Rectal smooth muscle tissue (tissue), 1 donor: Measurements from ENCODE around the gene BRMS1.
A peak's percentile ranks its signal among the peaks of the same experiment; 100 is the strongest.
"Not testable (repeated sequence)": the region's sequence is repeated elsewhere in the genome, so short reads cannot be mapped to it uniquely, and the experiment has no call there.

ENCODE experiments used
- H3K27ac ChIP-seq: one replicate; pipeline ENCODE4 v1.7.0; 2013; ENCODE audit warnings: low read depth, low read length, inconsistent platforms
- H3K27me3 ChIP-seq: one replicate; pipeline ENCODE4 v1.7.0; 2013; ENCODE audit warnings: low read length; ENCODE audit not compliant: control insufficient read depth, insufficient read depth
- H3K36me3 ChIP-seq: one replicate; pipeline ENCODE4 v1.7.0; 2013; ENCODE audit warnings: low read length; ENCODE audit not compliant: control insufficient read depth, insufficient read depth
- H3K4me1 ChIP-seq: one replicate; pipeline ENCODE4 v1.7.0; 2013; ENCODE audit warnings: low read length; ENCODE audit not compliant: control insufficient read depth, insufficient read depth
- H3K4me3 ChIP-seq: one replicate; pipeline ENCODE4 v1.7.0; 2013; ENCODE audit warnings: low read length
- H3K9ac ChIP-seq: one replicate; pipeline ENCODE4 v1.7.0; 2013; ENCODE audit warnings: low read length

Gene BRMS1, protein sequence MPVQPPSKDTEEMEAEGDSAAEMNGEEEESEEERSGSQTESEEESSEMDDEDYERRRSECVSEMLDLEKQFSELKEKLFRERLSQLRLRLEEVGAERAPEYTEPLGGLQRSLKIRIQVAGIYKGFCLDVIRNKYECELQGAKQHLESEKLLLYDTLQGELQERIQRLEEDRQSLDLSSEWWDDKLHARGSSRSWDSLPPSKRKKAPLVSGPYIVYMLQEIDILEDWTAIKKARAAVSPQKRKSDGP

GRCh38 chr11:66344550-66345315 is at the start of gene BRMS1:
Gene BRMS1 (minus strand): TSS chr11:66345104. CDS start chr11:66342234, 2,870 bp downstream.
- Histone ChIP-seq H3K9ac (peak within 1 kb of the TSS; percentile 86), H3K4me3 (peak within 1 kb of the TSS; percentile 93), H3K27me3 (no peaks in the 10 kb centered on the region), H3K4me1 (peaks cover 15% of the 10 kb centered on the region), H3K36me3 (peaks cover 23% of the 10 kb centered on the region), H3K27ac (peak within 1 kb of the TSS; percentile 79)

DNA sequence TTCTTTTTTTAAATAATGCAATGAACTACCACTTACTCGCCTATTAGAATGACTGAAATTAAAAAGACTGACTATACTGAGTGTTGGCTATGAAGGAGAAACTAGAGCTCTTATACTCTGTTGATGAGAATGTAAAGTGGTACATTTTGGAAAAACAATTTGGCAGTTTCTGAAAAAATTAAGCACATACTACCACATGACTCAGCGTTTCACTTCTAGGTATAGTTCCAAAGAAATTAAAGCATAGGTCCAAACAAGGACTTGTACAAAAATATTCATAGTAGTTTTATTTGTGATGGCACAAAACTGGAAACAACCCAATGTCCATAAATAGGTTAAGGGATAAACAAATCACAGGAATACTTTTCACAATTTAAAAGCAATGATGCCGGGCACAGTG is 49.0 kb upstream of the BRMS1 start:
- no peak overlapping the region for H3K4me3 ChIP-seq
- H3K9ac ChIP-seq: no peak overlapping the region
- H3K27me3 ChIP-seq: no peaks in the 10 kb centered on the region
- no peaks in the 10 kb centered on the region for H3K4me1 ChIP-seq
- H3K27ac ChIP-seq: no peak overlapping the region
- H3K36me3 ChIP-seq: no peaks in the 10 kb centered on the region

DNA sequence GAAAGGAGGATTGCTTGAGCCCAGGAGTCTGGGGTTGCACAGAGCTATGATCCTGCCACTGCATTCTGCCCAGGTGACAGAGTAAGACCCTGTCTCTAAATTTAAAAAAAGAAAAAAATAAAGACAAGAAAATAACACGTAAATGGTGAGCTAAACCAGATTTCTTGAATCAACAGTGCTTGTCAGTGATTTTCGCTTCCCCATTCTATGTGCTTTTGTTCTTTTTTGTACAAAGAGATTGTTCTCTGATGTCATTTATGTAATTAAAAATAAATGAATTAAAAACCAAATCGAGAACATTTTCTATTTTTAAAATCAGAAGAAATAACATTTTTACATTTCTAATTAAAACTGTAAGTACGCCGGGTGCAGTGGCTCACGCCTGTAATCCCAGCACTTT is 46.4 kb upstream of the BRMS1 start:
- H3K27ac ChIP-seq: no peak overlapping the region

GRCh38 chr11:66388780-66389386 is 44.0 kb upstream of the BRMS1 start:
- Histone ChIP-seq H3K27ac (no peak overlapping the region), H3K4me1 (no peaks in the 10 kb centered on the region), H3K4me3 (no peak overlapping the region), H3K27me3 (no peaks in the 10 kb centered on the region), H3K9ac (no peak overlapping the region), H3K36me3 (no peaks in the 10 kb centered on the region)

More for the DNA sequence above, 46.4 kb upstream of the BRMS1 start:
- Histone ChIP-seq H3K27me3 (no peaks in the 10 kb centered on the region), H3K4me1 (no peaks in the 10 kb centered on the region), H3K36me3 (no peaks in the 10 kb centered on the region), H3K9ac (no peak overlapping the region), H3K4me3 (no peak overlapping the region)

GRCh38 chr11:66386171-66387069 is 41.5 kb upstream of the BRMS1 start:
- H3K4me3 ChIP-seq: peak overlapping the region; percentile 46
- no peak overlapping the region for H3K27ac ChIP-seq
- no peaks in the 10 kb centered on the region for H3K27me3 ChIP-seq
- no peaks in the 10 kb centered on the region for H3K36me3 ChIP-seq
- peak overlapping the region; percentile 21 for H3K9ac ChIP-seq
- H3K4me1 ChIP-seq: no peaks in the 10 kb centered on the region

DNA sequence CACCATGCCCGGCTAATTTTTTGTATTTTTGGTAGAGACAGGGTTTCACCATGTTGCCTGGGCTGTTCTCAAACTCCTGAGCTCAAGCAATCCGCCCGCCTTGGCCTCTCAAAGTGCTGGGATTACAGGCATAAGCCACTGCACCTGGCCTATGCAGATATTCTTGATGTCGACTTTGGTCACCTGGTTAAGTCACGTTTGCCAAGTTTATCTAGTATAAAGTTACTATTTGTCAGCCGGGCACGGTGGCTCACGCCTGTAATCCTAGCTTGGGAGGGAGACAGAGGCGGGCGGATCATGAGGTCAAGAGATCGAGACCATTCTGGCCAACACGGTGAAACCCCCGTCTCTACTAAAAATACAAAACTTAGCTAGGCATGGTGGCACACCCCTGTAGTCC is 39.4 kb upstream of the BRMS1 start:
- not testable (repeated sequence) for H3K27me3 ChIP-seq

GRCh38 chr11:66380264-66380663 is 35.4 kb upstream of the BRMS1 start:
- not testable (repeated sequence) for H3K27me3 ChIP-seq, H3K36me3 ChIP-seq

More for the DNA sequence above, 39.4 kb upstream of the BRMS1 start:
- not testable (repeated sequence) for H3K4me1 ChIP-seq, H3K9ac ChIP-seq, H3K4me3 ChIP-seq, H3K27ac ChIP-seq, H3K36me3 ChIP-seq

DNA sequence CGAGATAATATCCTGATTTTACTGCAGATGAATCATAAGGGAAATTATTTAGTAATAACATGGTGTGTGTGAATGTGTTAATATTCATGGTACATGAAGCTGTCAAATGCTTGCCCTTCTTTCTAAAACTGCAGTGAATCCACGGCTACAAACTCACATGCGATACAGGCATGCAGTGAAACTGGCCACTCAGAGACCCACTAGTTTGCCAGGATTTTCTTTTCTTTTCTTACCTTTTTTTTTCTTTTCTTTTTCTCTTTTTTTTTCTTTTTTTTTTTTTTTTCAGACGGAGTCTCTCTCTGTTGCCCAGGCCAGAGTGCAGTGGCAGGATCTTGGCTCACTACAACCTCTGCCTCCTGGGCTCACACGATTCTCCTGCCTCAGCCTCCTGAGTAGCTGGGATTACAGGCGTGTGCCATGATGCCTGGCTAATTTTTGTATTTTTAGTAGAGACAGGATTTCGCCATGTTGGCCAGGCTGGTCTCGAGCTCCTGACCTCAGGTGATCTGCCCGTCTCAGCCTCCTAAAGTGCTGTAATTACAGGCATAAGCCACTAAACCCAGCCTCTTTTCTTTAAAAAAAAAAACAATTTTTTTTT is 28.9 kb upstream of the BRMS1 start:
- not testable (repeated sequence) for H3K27me3 ChIP-seq, H3K27ac ChIP-seq, H3K36me3 ChIP-seq, H3K9ac ChIP-seq, H3K4me1 ChIP-seq, H3K4me3 ChIP-seq

More at GRCh38 chr11:66380264-66380663, 35.4 kb upstream of the BRMS1 start:
- not testable (repeated sequence) for H3K4me3 ChIP-seq, H3K27ac ChIP-seq, H3K9ac ChIP-seq, H3K4me1 ChIP-seq

DNA sequence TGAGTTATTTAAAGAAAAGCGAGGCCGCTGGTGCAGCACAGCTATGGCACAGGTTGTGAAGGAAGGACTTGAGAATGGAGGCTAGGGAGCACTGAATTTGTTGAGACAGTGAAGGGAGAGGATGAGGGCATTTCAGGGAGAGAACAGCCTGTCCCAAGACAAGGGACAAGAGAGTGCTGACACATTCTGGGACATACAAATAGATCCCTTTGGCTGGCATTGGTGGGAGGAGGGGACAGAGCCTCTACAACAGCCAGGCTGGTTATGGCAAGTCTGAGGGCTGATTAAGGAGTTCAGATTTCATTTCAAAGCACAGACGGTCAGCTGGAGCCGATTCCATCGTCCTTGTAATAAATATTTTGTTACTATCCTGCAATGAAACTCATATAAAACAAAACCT is 28.4 kb upstream of the BRMS1 start:
- no peak overlapping the region for H3K27ac ChIP-seq
- peaks cover 7% of the 10 kb centered on the region for H3K27me3 ChIP-seq
- H3K4me3 ChIP-seq: no peak overlapping the region

DNA sequence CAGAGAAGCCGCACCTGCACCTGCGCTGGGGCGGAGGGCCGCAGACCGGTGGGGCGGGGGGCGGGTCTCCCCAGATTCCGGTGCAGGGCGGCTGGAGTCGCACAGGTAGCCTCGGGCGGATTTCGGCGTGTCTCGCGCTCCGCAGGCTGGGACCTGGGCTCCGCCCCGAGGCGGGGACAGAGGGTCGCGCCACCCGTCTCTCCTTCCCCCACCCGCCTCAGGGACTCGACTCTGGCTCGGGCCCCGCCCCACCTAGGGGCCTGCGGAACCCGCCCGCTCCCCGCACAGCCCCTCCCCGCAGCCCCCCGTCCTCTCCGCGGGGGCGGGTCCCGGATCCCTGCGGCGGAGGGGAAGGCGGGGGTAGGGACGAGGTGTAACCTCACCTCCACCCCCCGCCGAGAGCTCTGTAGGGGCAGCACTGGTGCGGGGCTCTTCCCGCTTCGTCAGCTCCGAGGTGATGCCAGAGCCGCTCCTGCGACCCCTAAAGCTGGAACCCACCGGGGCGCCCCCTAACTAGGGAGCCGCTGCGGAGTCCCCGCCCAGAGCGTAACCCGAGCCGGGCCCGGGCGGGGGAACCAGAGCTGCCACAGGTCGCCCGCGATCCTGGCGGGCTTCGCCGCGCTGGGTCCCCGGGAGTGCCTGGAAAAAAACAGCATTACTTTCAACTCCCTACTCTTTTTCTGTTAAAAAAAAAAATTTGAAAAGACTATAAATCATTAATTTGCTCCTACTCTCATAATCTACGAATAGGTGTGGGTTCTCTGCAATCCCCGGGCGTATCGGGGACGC is 26.9 kb upstream of the BRMS1 start, which contains the start of gene SLC29A2:
TSS of gene SLC29A2 (minus strand) at position 134 of the 789 bp plus-strand sequence. CDS start 169 bp downstream, outside the sequence.
- H3K27me3 ChIP-seq: peaks cover 7% of the 10 kb centered on the region
- peak within 1 kb of the TSS; percentile 75 for H3K4me3 ChIP-seq
- H3K4me1 ChIP-seq: peaks cover 2% of the 10 kb centered on the region
- H3K9ac ChIP-seq: peak within 1 kb of the TSS; percentile 21
- H3K36me3 ChIP-seq: no peaks in the 10 kb centered on the region
- H3K27ac ChIP-seq: no peak within 1 kb of the TSS

More for the DNA sequence above, 28.4 kb upstream of the BRMS1 start:
- H3K4me1 ChIP-seq: peaks cover 2% of the 10 kb centered on the region
- no peaks in the 10 kb centered on the region for H3K36me3 ChIP-seq
- H3K9ac ChIP-seq: no peak overlapping the region
